Liver (tissue), 3 donors: ENCODE results near the gene RHOXF2.

Experiments used
- EGR1 ChIP-seq, 2 donors: IDR thresholded peaks; 2 replicates each; pipeline ENCODE4 v1.6.1; 2016 to 2018; ENCODE audit warnings: antibody characterized with exemption in 2 of 2, low read depth in 2 of 2
- GABPA ChIP-seq, 2 donors: IDR thresholded peaks in 1 of 2; conservative IDR thresholded peaks in 1 of 2; 2 replicates each; pipeline ENCODE4 v1.6.1; 2016; ENCODE audit warnings: antibody characterized with exemption in 2 of 2, mild to moderate bottlenecking in 1 of 2, moderate library complexity in 1 of 2
- HNF4A ChIP-seq, 2 donors: conservative IDR thresholded peaks; 2 replicates each; pipeline ENCODE4 v1.6.1; 2016; ENCODE audit warnings: antibody characterized with exemption in 2 of 2, mild to moderate bottlenecking in 2 of 2
- JUND ChIP-seq, 2 donors: IDR thresholded peaks; 2 replicates each; pipeline ENCODE4 v1.6.1; 2016; ENCODE audit warnings: antibody characterized with exemption in 2 of 2
- SP1 ChIP-seq: IDR thresholded peaks from 2 replicates; pipeline ENCODE4 v1.6.1; 2018; ENCODE audit warnings: antibody characterized with exemption, mild to moderate bottlenecking
- TAF1 ChIP-seq: conservative IDR thresholded peaks from 2 replicates; pipeline ENCODE4 v1.6.1; 2016; ENCODE audit warnings: antibody characterized with exemption, mild to moderate bottlenecking
- YY1 ChIP-seq: IDR thresholded peaks from 2 replicates; pipeline ENCODE4 v1.6.1; 2016; ENCODE audit warnings: antibody characterized with exemption, mild to moderate bottlenecking
- TF ChIP-seq, protein P1 (sequence below): fragments of 150-350 bp; IDR thresholded peaks from 2 replicates; pipeline ENCODE4 v1.5.1; 2017; ENCODE audit warnings: improper control_type of control experiment, low read depth, low read length; ENCODE audit not compliant: missing input control
- TF ChIP-seq, protein P2 (sequence below): IDR thresholded peaks from 2 replicates; pipeline ENCODE4 v1.6.1; 2016; ENCODE audit warnings: antibody characterized with exemption
- TF ChIP-seq, protein P3 (sequence below): IDR thresholded peaks from 2 replicates; pipeline ENCODE4 v1.6.1; 2016; ENCODE audit warnings: antibody characterized with exemption, mild to moderate bottlenecking
- TF ChIP-seq, protein P4 (sequence below): IDR thresholded peaks from 2 replicates; pipeline ENCODE4 v1.6.1; 2016; ENCODE audit warnings: antibody characterized with exemption
- donor health status: healthy.
- donor health status: healthy.

DNA sequence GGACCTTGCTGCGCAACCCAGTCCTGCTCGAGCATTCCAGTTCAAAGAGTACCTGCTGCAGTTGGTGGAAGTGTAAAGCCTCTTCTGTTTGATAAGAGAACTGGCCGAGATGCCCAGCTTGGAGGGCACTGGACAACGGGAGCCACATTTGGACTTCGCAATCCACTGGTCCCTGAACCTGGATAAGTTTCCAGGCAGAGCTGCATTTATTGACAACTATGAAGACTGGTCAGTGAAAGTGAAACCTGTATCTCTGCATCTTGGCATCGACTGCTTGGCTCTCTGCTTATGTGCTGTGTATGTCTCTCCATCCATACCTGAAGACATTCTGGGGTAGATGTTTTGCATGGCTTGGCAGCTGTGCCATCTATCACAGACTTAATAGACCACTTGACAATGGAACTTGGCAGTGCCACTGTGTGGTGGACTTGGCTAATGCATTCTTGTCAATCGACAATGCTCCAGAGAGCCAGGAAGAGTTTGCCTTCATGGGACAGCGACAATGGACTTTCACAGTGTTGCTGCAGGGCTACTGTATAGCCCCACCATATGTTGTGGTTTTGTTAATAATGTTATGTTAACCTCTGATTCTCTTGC is 48.7 kb downstream of the RHOXF2 start:
- TF ChIP-seq SP1: no peak
- TF ChIP-seq, protein P1, sequence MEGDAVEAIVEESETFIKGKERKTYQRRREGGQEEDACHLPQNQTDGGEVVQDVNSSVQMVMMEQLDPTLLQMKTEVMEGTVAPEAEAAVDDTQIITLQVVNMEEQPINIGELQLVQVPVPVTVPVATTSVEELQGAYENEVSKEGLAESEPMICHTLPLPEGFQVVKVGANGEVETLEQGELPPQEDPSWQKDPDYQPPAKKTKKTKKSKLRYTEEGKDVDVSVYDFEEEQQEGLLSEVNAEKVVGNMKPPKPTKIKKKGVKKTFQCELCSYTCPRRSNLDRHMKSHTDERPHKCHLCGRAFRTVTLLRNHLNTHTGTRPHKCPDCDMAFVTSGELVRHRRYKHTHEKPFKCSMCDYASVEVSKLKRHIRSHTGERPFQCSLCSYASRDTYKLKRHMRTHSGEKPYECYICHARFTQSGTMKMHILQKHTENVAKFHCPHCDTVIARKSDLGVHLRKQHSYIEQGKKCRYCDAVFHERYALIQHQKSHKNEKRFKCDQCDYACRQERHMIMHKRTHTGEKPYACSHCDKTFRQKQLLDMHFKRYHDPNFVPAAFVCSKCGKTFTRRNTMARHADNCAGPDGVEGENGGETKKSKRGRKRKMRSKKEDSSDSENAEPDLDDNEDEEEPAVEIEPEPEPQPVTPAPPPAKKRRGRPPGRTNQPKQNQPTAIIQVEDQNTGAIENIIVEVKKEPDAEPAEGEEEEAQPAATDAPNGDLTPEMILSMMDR: no peak
- no peak for TF ChIP-seq TAF1
- TF ChIP-seq, protein P2, sequence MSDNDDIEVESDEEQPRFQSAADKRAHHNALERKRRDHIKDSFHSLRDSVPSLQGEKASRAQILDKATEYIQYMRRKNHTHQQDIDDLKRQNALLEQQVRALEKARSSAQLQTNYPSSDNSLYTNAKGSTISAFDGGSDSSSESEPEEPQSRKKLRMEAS: no peak
- no peak for TF ChIP-seq YY1
- TF ChIP-seq EGR1 (IDR thresholded peaks at IDR 0.05; ENCODE audit: low read depth in 2 of 2): no peak
- TF ChIP-seq, protein P3, sequence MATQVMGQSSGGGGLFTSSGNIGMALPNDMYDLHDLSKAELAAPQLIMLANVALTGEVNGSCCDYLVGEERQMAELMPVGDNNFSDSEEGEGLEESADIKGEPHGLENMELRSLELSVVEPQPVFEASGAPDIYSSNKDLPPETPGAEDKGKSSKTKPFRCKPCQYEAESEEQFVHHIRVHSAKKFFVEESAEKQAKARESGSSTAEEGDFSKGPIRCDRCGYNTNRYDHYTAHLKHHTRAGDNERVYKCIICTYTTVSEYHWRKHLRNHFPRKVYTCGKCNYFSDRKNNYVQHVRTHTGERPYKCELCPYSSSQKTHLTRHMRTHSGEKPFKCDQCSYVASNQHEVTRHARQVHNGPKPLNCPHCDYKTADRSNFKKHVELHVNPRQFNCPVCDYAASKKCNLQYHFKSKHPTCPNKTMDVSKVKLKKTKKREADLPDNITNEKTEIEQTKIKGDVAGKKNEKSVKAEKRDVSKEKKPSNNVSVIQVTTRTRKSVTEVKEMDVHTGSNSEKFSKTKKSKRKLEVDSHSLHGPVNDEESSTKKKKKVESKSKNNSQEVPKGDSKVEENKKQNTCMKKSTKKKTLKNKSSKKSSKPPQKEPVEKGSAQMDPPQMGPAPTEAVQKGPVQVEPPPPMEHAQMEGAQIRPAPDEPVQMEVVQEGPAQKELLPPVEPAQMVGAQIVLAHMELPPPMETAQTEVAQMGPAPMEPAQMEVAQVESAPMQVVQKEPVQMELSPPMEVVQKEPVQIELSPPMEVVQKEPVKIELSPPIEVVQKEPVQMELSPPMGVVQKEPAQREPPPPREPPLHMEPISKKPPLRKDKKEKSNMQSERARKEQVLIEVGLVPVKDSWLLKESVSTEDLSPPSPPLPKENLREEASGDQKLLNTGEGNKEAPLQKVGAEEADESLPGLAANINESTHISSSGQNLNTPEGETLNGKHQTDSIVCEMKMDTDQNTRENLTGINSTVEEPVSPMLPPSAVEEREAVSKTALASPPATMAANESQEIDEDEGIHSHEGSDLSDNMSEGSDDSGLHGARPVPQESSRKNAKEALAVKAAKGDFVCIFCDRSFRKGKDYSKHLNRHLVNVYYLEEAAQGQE: no peak
- no peak for TF ChIP-seq HNF4A (conservative IDR thresholded peaks at IDR 0.05)
- TF ChIP-seq, protein P4, sequence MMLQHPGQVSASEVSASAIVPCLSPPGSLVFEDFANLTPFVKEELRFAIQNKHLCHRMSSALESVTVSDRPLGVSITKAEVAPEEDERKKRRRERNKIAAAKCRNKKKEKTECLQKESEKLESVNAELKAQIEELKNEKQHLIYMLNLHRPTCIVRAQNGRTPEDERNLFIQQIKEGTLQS: no peak
- no peak for TF ChIP-seq GABPA (IDR thresholded peaks at IDR 0.05 in 1 of 2, conservative IDR thresholded peaks at IDR 0.05 in 1 of 2)
- no peak for TF ChIP-seq JUND (IDR thresholded peaks at IDR 0.05)
